C4-2B (cell line): ENCODE data around the gene RPL41.

Experiments
- H3K27ac ChIP-seq: fragments of 450-650 bp; 2 replicates; pipeline ENCODE4 v1.5.1; 2017
- ZFX ChIP-seq: fragments of 450-650 bp; IDR thresholded peaks from 2 replicates; pipeline ENCODE4 v1.6.1; 2017
- TF ChIP-seq, protein P1 (sequence below): fragments of 450-650 bp; conservative IDR thresholded peaks from 2 replicates; pipeline ENCODE4 v1.5.1; 2017; ENCODE audit warnings: mild to moderate bottlenecking

The RPL41 gene

DNA sequence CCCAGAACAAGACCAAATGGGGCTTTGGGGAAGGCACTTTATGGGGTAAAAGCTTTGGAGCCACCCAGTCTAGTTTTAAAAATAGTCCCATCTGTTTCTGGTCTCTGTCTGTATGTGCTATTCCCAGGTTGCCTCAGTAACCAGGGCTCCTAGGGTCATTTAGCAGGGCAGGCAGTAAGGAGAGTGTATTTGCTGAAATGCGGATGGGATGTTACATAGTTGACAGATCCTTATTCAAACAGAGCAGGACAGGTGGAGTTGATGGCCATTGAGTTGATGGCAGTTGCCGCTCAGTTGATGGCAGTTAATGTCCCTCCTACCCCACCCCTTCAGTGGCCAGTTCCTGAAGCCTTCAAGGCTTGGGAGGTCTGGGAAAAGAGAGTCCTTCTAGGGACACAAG, 6.2 kb downstream of the RPL41 start:
- TF ChIP-seq, protein P1, sequence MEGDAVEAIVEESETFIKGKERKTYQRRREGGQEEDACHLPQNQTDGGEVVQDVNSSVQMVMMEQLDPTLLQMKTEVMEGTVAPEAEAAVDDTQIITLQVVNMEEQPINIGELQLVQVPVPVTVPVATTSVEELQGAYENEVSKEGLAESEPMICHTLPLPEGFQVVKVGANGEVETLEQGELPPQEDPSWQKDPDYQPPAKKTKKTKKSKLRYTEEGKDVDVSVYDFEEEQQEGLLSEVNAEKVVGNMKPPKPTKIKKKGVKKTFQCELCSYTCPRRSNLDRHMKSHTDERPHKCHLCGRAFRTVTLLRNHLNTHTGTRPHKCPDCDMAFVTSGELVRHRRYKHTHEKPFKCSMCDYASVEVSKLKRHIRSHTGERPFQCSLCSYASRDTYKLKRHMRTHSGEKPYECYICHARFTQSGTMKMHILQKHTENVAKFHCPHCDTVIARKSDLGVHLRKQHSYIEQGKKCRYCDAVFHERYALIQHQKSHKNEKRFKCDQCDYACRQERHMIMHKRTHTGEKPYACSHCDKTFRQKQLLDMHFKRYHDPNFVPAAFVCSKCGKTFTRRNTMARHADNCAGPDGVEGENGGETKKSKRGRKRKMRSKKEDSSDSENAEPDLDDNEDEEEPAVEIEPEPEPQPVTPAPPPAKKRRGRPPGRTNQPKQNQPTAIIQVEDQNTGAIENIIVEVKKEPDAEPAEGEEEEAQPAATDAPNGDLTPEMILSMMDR: no peak
- H3K27ac ChIP-seq: no peak overlapping the region

DNA sequence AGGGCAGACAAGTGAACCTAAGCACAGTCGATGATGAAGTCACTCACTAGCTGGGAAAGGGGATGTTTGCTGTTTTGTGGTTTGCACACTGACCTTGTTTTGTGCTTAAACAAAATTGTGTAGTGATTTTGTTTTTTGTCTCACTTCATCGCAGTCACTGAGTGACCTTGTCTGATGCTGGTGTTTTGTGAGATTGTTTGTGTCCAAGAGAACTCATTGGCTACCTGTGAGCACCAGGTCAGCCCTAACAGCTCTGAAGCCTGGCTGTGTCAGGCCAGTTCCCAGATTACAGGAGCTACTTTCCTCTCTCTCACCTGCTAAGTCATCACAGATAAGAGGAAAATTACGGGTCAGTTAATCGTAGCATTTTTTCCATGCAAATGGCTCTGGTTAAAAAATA, 7.7 kb downstream of the RPL41 start:
- no peak for TF ChIP-seq ZFX
- TF ChIP-seq, protein P1: no peak
- H3K27ac ChIP-seq: no peak overlapping the region

DNA sequence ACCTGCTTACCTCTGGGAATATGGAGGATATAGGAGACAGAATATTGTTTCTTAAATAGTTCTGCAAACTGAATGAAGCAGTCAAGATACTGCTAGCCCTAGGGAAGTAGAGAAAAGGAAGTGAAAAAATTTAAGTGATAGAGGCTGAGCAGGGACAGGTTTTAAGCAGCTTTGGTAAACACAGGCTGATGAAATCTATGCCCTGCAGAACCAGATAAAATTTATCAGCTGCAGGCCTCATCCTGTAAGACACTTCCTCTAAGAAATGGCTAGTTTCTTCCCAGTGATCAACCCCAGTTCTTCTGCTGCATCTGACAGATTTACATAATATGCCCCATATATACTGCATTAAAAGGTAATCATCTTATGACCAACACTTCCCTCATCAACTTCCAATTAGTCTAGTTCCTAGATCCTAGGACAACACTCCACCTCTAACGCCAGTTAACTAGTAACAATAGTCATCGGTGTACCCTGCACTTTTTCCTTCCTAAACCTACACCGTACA, 10.4 kb downstream of the RPL41 start:
- TF ChIP-seq, protein P1: no peak
- TF ChIP-seq ZFX: no peak

DNA sequence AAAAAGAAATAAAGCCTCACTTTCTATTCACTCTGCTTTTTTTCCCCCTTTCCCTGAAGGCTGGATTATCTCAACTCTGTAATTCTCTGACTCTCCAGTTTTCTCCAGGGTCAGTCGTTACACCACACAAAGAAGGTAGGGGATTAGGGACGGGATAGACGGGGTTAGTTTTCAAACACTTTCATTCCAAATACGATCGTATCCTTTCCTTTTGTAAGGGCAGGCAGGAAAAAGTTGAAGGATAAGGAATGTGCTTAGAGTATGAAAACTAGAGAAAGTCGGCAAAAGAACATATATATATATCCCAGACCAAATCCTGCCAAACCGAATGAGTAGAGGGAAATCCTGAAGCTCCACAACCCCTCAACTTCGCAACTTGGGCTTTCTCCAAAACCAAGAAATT, 11.1 kb downstream of the RPL41 start:
- TF ChIP-seq, protein P1: no peak
- peak overlapping the region; percentile 81 for H3K27ac ChIP-seq

More for the DNA sequence above, 10.4 kb downstream of the RPL41 start:
- H3K27ac ChIP-seq: no peak overlapping the region

DNA sequence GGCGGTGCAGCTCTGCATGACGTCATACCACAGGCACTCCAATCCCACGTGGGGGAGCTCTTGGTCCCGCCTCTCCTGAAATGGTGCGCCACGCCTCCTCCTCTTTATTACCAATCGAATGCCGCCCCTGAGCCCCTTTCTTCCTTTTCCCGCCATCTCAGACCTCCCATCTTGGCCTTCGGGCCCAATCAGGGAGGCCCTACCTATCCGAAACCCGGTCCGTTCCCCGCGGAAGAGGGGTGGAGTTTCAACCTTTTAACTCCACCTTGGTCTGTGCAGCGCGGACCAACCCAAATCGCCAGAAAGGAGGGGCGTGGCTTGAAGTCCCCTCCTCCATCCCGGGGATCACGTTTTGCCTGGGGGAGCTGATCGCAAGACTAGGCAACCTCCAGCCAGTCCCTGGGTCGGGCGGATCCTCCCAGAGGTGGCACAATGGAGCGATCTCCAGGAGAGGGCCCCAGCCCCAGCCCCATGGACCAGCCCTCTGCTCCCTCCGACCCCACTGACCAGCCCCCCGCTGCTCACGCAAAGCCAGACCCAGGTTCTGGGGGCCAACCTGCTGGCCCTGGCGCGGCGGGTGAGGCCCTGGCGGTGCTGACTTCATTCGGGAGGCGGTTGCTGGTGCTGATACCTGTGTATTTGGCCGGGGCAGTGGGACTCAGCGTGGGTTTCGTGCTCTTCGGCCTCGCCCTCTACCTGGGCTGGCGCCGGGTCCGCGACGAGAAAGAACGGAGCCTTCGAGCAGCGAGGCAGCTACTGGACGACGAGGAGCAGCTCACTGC, 11.6 kb downstream of the RPL41 start, which contains the start of gene ESYT1:
Gene ESYT1, plus strand, starts transcription at position 380 of the 782 bp plus-strand sequence. Its CDS starts 53 bp downstream, at position 433.
- TF ChIP-seq, protein P1: no peak
- TF ChIP-seq ZFX: no peak; the same call in 1 of the 2 replicates
- peak within 1 kb of the TSS; percentile 81 for H3K27ac ChIP-seq

DNA sequence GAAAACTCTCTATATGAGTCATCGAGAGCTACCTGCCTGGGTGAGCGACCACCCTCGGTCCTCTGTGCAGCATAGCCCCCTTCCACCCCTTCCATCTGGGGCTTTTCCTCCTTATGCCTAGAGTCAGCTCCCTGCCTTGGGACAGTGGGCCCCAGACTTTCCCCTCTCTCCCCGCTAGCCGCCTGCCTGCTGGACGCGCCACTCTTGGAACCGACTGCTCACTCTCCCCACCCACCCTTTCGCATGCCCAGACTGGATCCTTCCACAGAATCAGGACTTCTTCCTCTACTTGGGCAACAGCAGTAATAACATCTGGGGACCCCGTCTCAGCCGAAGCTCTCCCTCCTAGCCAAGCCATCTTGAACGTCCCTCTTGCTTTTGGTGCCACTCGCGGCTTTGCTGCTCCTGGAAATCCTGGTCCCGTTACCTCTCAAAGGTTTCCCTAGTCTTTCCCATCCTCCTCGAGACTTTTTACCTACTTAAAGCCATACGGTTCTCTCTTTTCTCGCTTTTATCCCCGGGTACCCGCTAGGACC, 12.3 kb downstream of the RPL41 start:
- peak overlapping the region; percentile 81 for H3K27ac ChIP-seq

More for the DNA sequence above, 12.3 kb downstream of the RPL41 start:
- TF ChIP-seq ZFX: no peak
- TF ChIP-seq, protein P1: no peak
